SU-DHL-6 (cell line): ENCODE data around the gene PPP2R5C.

Source experiments
- CTCF ChIP-seq: fragments of 200-600 bp; sonication (generic); IDR thresholded peaks from one replicate; pipeline ENCODE4 v1.5.1; 2017; ENCODE audit warnings: antibody characterized with exemption, mild to moderate bottlenecking, low read length, moderate library complexity; ENCODE audit not compliant: insufficient read depth, poor library complexity, severe bottlenecking
- EZH2phosphoT487 ChIP-seq: fragments of 200-600 bp; sonication (generic), shearing (Covaris generic); conservative IDR thresholded peaks from 2 replicates; pipeline ENCODE4 v1.6.1; 2018; ENCODE audit warnings: mild to moderate bottlenecking, antibody characterized with exemption, low read length, moderate library complexity, mixed read lengths

GRCh38 chr14:101882141-101882935 is 120.8 kb downstream of the PPP2R5C start:
- TF ChIP-seq CTCF, result no peak
- no peak for TF ChIP-seq EZH2phosphoT487
